ENCODE data around the gene AUNIP.

AUNIP gene

DNA sequence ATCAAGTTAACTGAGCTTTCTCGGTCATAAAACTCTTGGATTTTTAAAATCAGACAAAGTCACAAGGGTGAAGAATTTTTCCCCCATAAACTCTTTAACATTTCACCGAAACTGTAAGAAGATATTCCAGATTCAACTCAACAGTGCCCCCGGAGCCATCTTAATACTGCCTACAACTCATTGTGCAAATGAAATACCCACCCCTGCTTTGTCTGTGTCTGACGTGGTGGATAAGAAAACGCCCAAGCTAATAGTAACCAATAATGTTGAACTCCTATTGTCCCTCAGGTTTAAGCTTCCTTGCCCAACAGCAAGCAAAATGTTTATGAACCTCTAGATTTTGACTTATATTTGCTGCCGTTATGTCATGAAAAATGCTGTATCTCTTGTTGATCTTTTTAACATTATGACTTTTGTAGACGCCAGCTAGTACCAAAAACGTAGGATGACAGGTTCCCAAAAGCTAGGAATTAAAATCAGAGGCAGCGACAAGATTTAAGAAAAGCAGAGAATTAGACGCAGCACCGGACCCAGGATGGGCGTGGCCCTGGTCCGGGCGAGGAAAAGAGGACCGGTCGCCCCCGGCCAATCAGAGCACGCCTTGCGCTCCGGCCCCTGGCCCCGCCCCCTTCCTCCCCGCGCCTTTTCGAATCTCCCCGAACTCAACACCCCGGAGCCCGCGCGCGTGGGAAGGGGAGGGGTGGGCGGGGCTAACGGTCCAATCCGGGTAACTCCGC, 45.9 kb upstream of the AUNIP start:
- TF ChIP-seq, protein P1, sequence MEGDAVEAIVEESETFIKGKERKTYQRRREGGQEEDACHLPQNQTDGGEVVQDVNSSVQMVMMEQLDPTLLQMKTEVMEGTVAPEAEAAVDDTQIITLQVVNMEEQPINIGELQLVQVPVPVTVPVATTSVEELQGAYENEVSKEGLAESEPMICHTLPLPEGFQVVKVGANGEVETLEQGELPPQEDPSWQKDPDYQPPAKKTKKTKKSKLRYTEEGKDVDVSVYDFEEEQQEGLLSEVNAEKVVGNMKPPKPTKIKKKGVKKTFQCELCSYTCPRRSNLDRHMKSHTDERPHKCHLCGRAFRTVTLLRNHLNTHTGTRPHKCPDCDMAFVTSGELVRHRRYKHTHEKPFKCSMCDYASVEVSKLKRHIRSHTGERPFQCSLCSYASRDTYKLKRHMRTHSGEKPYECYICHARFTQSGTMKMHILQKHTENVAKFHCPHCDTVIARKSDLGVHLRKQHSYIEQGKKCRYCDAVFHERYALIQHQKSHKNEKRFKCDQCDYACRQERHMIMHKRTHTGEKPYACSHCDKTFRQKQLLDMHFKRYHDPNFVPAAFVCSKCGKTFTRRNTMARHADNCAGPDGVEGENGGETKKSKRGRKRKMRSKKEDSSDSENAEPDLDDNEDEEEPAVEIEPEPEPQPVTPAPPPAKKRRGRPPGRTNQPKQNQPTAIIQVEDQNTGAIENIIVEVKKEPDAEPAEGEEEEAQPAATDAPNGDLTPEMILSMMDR (IDR thresholded peaks at IDR 0.05; ENCODE audit: low read depth, low read length): peak; percentile 17
- DNase-seq (ENCODE audit: extremely low read depth, low read depth): peak; percentile 76

DNA sequence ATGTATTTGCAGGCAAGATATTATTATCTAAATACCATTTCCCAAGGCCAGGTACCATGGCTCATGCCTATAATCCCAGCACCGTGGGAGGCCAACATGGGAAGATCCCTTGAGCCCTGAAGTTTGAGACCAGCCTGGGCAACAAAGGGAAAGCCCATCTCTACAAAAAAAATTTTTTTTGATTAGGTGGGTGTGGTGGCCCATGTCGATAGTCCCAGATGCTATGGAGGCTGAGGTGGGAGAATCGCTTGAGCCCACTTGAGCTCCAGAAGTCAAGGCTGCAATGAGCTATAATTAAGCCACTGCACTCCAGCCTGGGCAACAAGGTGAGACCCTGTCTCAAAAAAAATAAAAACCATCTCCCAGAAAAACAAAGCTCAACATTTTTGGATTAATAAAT, 44.7 kb upstream of the AUNIP start:
- DNase-seq (ENCODE audit: extremely low read depth, low read depth): no peak
- TF ChIP-seq, protein P1 (IDR thresholded peaks at IDR 0.05; ENCODE audit: low read depth, low read length): no peak

DNA sequence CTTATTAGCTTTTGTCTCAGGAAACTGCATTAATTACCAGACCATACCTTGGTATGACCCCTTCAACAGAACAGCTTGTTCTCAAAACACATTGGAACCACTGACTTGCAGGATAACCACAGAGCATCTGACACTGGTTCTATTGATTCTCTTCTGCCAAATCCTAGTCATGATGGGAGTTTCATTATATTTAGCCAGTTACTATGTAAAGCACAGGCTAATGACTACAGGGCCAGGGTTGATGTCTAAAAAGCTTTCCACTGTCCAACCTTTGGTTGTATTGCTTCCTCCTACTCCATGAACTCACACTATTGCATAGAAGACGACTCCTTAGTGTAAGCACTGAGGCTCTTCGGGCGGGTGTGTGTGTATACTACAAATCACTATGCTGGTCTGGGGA, 43.2 kb upstream of the AUNIP start:
- TF ChIP-seq, protein P1 (IDR thresholded peaks at IDR 0.05; ENCODE audit: low read depth, low read length): no peak
- no peak for DNase-seq (ENCODE audit: extremely low read depth, low read depth)

DNA sequence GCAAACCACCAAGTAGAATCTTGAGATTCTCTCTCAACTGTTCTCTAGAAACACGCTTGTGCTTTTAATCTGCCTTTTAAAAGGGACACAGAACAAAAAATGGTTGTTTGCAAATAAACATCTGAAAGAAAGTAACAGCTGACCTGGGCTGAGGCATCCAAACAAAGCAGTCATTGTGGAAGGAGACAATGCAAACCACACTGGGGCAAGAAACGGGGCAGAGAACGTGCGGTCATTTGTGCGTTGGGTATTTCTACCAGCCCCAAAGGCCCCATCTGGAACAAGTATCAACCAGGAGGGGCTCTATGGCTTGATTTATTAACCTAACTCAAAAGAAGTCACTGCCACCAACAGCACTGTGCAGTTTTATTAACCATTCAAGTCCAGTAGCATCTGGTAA, 41.0 kb upstream of the AUNIP start:
- DNase-seq (ENCODE audit: extremely low read depth, low read depth): no peak
- TF ChIP-seq, protein P1 (IDR thresholded peaks at IDR 0.05; ENCODE audit: low read depth, low read length): no peak

DNA sequence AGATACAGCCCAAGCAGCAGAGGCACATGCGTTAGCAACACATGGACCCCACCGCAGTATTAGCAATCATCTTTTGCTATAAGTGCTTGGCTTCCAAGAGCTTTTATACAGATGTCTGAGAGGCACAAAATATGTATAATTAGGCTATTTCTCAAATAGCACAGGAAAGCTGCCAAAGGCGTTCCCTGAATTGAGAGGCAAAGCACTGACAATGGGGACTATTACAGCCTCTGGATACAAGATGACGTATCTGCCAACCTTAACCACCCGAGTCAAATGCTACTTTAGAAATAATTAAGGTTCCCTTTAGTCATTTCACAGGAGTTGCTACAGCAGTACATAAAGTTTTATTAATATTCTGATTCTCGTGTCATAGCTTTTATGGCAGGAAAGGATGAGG, 40.5 kb upstream of the AUNIP start:
- TF ChIP-seq, protein P1 (IDR thresholded peaks at IDR 0.05; ENCODE audit: low read depth, low read length): no peak

DNA sequence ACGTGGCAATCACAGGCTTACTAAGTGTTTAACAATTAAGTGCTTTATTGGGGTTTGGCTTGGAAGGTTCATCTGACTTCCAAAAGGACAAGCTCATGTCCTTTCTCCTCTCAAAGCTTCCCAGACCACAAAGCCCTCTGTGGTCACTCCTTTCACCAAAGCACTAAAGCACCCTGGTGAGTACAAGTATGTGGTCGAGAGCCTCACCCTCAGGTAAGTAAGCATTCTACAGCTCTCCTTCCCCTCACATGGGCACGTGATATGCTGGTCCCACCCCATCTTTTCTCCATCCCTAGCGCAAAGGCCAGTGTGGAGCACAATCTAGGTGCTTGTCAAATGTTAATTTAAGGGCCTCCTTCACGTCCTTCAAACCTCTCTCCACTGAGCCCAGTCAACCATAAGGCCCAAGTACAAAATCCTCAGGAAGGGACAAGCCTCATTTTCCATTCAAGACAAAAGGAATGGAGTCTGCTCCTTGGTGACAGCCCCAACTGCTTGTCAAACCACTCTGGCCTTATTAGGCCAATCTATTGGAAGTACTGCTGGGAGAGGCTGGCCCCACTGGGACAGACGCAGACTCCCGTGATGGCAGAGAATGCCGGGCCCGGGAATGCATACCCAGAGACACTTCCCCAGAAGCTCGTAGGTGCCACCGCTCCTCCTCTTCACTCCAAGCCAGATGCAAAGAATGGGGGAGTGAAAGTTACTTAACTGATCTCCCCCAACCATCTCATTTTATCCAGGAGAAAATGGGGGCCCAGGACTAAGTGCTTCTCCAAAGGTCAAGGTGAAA, 39.2 kb upstream of the AUNIP start:
- DNase-seq (ENCODE audit: extremely low read depth, low read depth): no peak
- TF ChIP-seq, protein P1 (IDR thresholded peaks at IDR 0.05; ENCODE audit: low read depth, low read length): no peak

More for the DNA sequence above, 40.5 kb upstream of the AUNIP start:
- no peak for DNase-seq (ENCODE audit: extremely low read depth, low read depth)

DNA sequence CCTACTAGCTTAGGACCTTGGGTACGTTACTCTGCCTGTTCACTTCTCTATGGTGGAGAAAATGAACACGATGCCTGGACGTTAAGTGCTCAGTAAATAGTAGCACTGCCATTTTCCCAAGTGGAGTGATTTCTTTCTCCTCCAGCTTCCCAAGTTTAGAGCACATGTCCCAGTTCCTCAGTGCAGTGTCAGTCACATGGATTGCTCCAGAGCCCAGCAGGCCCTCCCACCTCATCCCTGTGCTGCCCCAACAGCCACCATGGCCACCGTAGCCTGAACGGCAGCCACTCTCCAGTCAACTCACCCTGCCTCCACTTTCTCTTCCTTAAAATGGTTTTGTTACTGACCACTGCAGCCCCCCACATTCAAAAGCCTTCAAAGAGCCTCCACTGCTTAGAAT, 38.5 kb upstream of the AUNIP start:
- TF ChIP-seq, protein P1 (IDR thresholded peaks at IDR 0.05; ENCODE audit: low read depth, low read length): no peak

More for the DNA sequence above, 38.5 kb upstream of the AUNIP start:
- no peak for DNase-seq (ENCODE audit: extremely low read depth, low read depth)

Data from AG09319 (cell line).